NCI-H2081 (cell line): ENCODE results near the gene FAM8A1.

Experiments used
- DNase-seq, 2 experiments: peaks; one replicate each; lab custom pipeline; 2025; lab: John Stamatoyannopoulos, UW

The FAM8A1 gene

DNA sequence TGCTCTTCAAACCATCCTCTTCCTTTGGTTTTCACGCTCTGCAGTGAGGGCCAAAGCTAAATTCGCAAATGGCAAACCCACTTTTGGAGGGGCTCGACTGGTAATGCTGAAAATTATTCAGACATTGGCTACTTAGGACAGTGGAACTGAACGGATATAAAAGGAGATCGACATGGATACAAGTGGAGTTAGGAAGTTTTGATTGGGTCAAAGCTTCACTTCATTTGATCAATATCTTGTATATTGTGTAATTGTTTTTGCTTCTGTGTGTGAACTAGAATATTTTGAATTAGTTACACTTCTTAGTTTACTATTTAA is 1.2 kb downstream of the FAM8A1 start:
- DNase-seq, result no peak

DNA sequence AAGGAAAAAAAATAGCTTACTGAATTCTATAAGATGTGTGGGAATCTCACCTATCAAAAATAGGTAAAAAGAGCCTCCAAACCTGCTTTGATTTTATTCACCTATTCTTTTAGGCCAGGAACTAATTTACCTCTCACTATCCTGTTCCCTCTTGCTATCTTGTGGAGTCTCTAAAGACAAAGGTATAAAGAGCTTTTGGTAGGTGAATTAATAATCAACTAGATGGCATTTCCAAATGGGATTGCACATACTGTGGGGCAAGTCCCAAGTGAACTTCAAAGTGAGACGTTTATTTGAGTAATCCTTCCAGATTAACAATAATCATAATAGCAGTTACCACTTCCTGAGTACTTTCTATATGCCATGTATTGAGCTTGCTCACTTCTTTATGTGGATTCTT is 2.8 kb downstream of the FAM8A1 start:
- DNase-seq, result no peak

GRCh38 chr6:17606606-17607005 is 6.5 kb downstream of the FAM8A1 start:
- no peak for DNase-seq

DNA sequence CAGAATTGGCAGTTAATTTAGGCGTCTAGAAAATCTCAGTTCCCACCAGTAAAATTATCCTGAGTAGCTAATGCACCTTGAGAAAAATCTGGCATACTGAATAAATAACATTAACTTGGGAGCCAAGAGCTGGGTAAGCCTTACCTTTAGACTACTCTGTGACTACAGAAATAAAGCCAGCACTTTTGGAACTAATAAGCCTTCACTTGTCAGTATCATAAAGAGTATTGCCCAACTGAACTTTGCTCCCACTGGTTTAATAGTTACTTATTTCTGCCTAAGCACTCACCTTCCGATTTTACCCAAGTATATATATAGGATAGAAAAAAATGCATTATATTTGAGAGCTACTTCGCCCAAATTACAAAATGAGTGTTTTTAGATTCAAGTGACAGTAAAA is 10.7 kb downstream of the FAM8A1 start:
- no peak for DNase-seq

- no peak for DNase-seq
Measured at GRCh38 chr6:17612048-17612447, 11.9 kb downstream of the FAM8A1 start.

DNA sequence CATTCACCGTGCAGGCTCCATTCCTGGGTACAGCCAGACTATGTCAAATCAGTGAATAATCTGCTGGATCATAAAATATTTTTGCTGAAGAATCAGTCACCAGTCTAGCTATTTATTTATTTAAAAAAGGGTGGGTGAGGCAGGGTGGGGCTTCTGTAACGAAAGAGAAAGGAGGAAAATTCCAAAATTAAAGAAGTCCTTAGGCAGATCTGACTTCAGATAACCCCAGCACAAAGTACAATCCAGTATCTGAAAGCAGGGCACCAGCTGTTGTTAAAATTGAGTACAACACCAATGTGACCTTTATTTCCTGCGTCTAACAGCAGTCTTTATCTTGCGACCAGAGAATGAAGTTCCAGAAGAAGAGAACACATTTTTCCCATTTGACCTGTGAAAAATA is 15.7 kb downstream of the FAM8A1 start:
- no peak for DNase-seq

GRCh38 chr6:17621003-17621402 is 20.9 kb downstream of the FAM8A1 start:
- no peak for DNase-seq

- DNase-seq, result no peak
Measured at GRCh38 chr6:17622144-17622543, 22.0 kb downstream of the FAM8A1 start.

DNA sequence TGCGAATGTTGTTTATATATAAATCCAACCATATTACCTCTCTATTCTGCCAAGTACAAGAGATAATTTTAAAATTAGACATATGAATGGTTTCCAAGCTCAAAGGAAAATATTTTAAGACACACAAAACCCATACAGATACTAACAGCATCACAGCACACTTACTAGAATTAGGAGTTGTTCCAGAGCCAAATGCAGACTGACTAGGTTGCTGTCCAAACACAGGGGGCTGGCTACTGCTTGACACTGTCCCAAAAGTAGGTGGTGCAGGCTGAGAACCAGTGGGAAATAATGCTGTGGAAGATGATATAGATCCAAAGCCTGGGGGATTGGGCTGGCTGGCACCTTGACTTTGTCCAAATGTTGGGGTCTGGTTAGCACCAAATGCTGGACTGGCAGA is 24.3 kb downstream of the FAM8A1 start:
- no peak for DNase-seq

DNA sequence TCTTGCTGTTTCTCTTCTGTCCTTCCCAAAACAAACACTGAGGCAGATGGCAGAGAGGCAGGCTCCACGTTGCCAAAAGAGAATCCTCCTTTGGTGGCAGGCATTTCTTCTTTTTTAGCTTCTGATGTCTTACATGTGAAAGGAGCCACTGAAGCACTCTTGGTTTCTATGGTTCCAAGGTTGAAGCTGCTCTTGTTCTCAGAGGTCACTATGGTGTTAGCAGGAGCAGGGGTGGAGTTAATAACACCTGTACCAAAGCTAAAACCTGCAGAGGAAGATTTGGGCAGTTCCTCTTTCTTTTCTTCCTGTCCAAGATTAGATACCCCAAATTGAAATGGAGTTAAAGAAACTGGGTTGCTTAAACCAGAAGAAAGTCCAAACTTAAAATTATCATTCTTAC is 28.8 kb downstream of the FAM8A1 start:
- DNase-seq, result no peak

GRCh38 chr6:17629824-17630510 is 29.9 kb downstream of the FAM8A1 start:
- DNase-seq, result no peak

- DNase-seq, result no peak
Measured at GRCh38 chr6:17630511-17631073, 30.5 kb downstream of the FAM8A1 start.

- DNase-seq, result no peak
Measured at GRCh38 chr6:17632934-17633333, 32.8 kb downstream of the FAM8A1 start.

- DNase-seq, result no peak
Measured at GRCh38 chr6:17633465-17634188, 33.5 kb downstream of the FAM8A1 start.

GRCh38 chr6:17635568-17635967 is 35.5 kb downstream of the FAM8A1 start:
- DNase-seq, result no peak

- DNase-seq, result no peak
Measured at GRCh38 chr6:17638212-17638715, 38.2 kb downstream of the FAM8A1 start.

GRCh38 chr6:17640477-17640917 is 40.4 kb downstream of the FAM8A1 start:
- no peak for DNase-seq

DNA sequence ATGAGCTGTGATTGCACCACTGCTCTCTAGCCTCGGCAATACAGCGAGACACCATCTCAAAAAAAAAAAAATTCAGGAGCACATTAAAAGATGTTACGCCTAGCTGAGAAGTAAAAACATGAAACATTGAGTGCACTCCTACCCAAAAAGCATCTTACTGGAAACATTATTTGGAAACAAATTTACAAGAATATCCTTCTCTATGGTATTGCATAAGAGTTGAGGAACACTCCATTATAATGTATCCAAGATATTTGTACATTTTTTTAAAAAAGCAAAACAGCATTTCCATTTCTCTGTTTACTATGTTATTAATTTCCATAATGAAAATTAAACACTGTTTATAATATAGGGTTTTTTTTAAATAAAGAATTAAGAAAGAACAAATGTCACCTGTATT is 48.6 kb downstream of the FAM8A1 start:
- no peak for DNase-seq

- DNase-seq, result no peak
Measured at GRCh38 chr6:17650656-17651309, 50.7 kb downstream of the FAM8A1 start.

GRCh38 chr6:17653198-17653882 is 53.2 kb downstream of the FAM8A1 start:
- no peak for DNase-seq

- no peak for DNase-seq
Measured at GRCh38 chr6:17656092-17656491, 56.0 kb downstream of the FAM8A1 start.

DNA sequence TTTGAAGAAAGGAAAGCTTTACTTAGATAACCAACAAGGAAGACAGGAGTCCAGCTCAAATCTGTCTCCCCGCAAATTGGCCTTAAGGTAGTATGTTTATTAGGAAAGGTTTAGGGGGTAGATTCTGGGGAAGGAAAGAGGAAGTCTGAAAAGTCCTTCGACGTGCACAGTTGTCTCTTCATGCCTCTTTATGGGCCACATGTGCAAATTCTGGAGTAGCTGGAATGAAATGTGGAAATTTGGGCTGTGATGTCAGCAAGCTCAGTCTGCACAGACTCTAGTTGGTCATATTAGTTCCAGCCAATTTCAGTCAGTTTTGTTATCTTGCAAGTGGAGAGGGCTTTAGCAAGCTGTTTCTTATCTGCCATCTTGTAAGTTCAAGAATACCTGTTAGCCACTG is 56.5 kb downstream of the FAM8A1 start:
- no peak for DNase-seq
